ENCODE data around the gene PARD3.

The PARD3 gene

DNA sequence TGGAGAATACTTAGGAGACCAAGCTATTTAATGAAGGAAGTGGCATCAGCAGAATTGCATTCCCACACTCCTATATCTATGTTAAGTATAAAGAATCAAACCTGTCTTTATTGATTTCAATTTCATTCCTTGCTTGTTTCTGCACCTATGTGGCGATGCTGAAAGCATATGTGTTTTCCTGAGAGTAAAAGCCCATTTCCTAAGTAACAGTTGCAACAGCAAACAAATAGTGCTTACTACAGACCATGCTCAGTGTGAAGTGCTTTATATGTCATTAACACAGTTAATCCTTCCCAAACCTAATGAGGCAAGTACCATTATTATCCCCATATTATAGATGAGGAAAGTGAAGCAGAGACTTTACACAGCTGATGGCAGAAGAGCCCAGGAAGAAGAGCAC, 552.1 kb downstream of the PARD3 start:
- POLR2A ChIA-PET = no interaction called here

DNA sequence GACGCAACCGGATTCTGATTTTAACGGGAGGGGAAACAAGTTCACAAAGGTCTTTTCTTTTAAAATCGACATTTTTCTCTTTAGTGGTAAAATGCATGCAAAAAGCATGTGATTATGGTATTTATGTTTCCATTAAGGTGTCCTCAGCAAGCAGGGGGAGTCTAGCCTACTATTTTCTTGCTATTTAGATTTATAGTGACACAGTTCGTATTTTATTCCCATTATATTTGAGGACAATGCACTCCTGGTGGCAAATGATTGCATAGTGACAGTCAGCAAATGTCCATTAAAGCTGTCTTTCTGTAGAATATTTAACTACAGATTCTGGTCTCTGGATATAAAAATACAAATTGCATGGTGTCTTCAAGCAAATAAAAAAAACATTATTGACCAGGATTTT, 554.2 kb downstream of the PARD3 start:
- POLR2A ChIA-PET = no interaction called here
- TF ChIP-seq, protein P1, sequence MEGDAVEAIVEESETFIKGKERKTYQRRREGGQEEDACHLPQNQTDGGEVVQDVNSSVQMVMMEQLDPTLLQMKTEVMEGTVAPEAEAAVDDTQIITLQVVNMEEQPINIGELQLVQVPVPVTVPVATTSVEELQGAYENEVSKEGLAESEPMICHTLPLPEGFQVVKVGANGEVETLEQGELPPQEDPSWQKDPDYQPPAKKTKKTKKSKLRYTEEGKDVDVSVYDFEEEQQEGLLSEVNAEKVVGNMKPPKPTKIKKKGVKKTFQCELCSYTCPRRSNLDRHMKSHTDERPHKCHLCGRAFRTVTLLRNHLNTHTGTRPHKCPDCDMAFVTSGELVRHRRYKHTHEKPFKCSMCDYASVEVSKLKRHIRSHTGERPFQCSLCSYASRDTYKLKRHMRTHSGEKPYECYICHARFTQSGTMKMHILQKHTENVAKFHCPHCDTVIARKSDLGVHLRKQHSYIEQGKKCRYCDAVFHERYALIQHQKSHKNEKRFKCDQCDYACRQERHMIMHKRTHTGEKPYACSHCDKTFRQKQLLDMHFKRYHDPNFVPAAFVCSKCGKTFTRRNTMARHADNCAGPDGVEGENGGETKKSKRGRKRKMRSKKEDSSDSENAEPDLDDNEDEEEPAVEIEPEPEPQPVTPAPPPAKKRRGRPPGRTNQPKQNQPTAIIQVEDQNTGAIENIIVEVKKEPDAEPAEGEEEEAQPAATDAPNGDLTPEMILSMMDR (IDR thresholded peaks at IDR 0.05; ENCODE audit: insufficient read depth, low read length, missing control alignments) = no peak

More for the DNA sequence above, 552.1 kb downstream of the PARD3 start:
- H3K4me3 ChIP-seq (ENCODE audit: low read depth, low read length) = no peak overlapping the region
- CTCF ChIA-PET = no interaction called here
- TF ChIP-seq, protein P1 (IDR thresholded peaks at IDR 0.05; ENCODE audit: insufficient read depth, low read length, missing control alignments) = no peak
- DNase-seq (ENCODE audit: low read depth, low spot score) = no peak

GRCh38 chr10:34256216-34256615, 558.9 kb downstream of the PARD3 start:
- POLR2A ChIA-PET = no interaction called here
- CTCF ChIA-PET = no interaction called here

More for the DNA sequence above, 554.2 kb downstream of the PARD3 start:
- H3K4me3 ChIP-seq (ENCODE audit: low read depth, low read length) = no peak overlapping the region
- CTCF ChIA-PET = no interaction called here
- no peak for DNase-seq (ENCODE audit: low read depth, low spot score)

GRCh38 chr10:34255035-34255434, 560.1 kb downstream of the PARD3 start:
- TF ChIP-seq, protein P1 (IDR thresholded peaks at IDR 0.05; ENCODE audit: insufficient read depth, low read length, missing control alignments) = no peak
- no peak overlapping the region for H3K4me3 ChIP-seq (ENCODE audit: low read depth, low read length)
- POLR2A ChIA-PET = no interaction called here
- no peak for DNase-seq (ENCODE audit: low read depth, low spot score)
- CTCF ChIA-PET = no interaction called here

More at GRCh38 chr10:34256216-34256615, 558.9 kb downstream of the PARD3 start:
- TF ChIP-seq, protein P1 (IDR thresholded peaks at IDR 0.05; ENCODE audit: insufficient read depth, low read length, missing control alignments) = no peak
- no peak overlapping the region for H3K4me3 ChIP-seq (ENCODE audit: low read depth, low read length)
- no peak for DNase-seq (ENCODE audit: low read depth, low spot score)

- TF ChIP-seq, protein P1 (IDR thresholded peaks at IDR 0.05; ENCODE audit: insufficient read depth, low read length, missing control alignments) = no peak
- POLR2A ChIA-PET = no interaction called here
- DNase-seq (ENCODE audit: low read depth, low spot score) = no peak
- no peak overlapping the region for H3K4me3 ChIP-seq (ENCODE audit: low read depth, low read length)
- CTCF ChIA-PET = no interaction called here
Observed at GRCh38 chr10:34254596-34254995, 560.5 kb downstream of the PARD3 start.

- H3K4me3 ChIP-seq (ENCODE audit: low read depth, low read length) = no peak overlapping the region
- ChIA-PET CTCF (no interaction called here), POLR2A (no interaction called here)
- DNase-seq (ENCODE audit: low read depth, low spot score) = no peak
- TF ChIP-seq, protein P1 (IDR thresholded peaks at IDR 0.05; ENCODE audit: insufficient read depth, low read length, missing control alignments) = no peak
Observed at GRCh38 chr10:34252111-34252510, 563.0 kb downstream of the PARD3 start.

Measured in AG04449 (cell line).